Measurements from ENCODE around the gene DCPS. TPM values are rescaled to one million over a fixed set of nuclear protein-coding genes. Genes with fewer than 3 reads are reported as not detected.
"Not testable (repeated sequence)": the region's sequence is repeated elsewhere in the genome, so short reads cannot be mapped to it uniquely, and the experiment has no call there.

DCPS gene, protein sequence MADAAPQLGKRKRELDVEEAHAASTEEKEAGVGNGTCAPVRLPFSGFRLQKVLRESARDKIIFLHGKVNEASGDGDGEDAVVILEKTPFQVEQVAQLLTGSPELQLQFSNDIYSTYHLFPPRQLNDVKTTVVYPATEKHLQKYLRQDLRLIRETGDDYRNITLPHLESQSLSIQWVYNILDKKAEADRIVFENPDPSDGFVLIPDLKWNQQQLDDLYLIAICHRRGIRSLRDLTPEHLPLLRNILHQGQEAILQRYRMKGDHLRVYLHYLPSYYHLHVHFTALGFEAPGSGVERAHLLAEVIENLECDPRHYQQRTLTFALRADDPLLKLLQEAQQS
- total RNA-seq (2014; rRNA removed) = 30.1 and 30.8 TPM in 2 replicates
- polyA plus RNA-seq (2012) = 26.2 TPM

- peak; percentile 85 for DNase-seq (ENCODE audit: low read depth)
Observed at GRCh38 chr11:126303623-126304456, at the start of gene DCPS. TSS of gene DCPS (plus strand) at chr11:126304060. CDS start at chr11:126304081, 21 bp downstream.

GRCh38 chr11:126254819-126255218, 49.0 kb upstream of the DCPS start:
- no peak for DNase-seq (ENCODE audit: low read depth)

DNA sequence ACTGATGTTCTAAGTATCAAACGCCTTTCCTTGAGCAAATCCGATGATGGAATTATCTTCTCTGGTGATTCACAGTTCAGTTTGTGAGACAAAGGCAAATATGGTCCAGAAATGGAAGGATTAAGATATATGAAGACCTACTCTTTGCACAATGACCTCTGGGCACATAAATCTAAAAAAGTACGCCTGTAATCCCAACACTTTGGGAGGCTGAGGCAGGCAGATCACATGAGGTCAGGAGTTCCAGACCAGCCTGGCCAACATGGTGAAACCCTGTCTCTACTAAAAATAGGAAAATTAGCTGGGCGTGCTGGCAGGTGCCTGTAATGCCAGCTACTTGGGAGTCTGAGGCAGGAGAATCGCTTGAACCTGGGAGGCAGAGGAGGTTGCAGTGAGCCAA, 48.4 kb upstream of the DCPS start:
- not testable (repeated sequence) for DNase-seq (ENCODE audit: low read depth)

DNA sequence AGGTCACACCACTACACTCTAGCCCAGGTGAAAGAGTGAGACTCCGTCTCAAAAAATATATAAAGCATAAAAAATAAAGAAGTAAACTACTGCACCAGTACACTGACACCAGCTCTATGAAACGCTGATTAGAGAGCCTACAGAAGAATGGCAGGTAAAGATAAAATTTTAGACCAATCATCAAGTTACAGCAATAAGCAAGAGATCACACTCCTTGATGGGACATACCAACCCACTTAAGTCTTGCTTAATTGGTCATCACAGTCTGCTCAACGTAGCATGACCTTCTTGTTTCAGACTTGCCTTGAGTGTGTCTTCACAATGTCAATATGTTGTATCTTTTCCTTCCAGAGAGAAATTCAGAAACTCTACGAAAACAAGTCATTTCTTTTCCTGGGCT, 47.6 kb upstream of the DCPS start:
- DNase-seq (ENCODE audit: low read depth) = no peak

- no peak for DNase-seq (ENCODE audit: low read depth)
Observed at GRCh38 chr11:126257144-126257543, 46.7 kb upstream of the DCPS start.

DNA sequence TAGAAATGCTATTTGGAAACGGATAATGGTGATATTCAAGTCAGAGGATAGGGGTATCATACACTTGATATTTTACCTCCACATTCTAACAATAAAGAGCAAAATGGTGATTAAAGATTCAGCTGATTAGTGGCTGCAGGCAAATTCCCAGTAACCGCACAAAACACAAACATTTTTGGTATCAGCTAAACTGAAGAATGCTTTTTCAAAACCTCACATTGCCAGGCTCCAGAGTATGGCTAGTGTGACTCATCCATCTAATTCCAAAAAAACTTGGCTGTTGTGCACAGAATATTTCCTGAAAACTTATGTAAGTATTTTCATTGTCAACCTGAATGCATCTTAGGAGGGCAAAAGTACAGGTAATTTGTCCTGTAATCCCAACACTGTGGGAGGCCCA, 46.1 kb upstream of the DCPS start:
- DNase-seq (ENCODE audit: low read depth) = peak; percentile 30

- no peak for DNase-seq (ENCODE audit: low read depth)
Observed at GRCh38 chr11:126262216-126262615, 41.6 kb upstream of the DCPS start.

DNA sequence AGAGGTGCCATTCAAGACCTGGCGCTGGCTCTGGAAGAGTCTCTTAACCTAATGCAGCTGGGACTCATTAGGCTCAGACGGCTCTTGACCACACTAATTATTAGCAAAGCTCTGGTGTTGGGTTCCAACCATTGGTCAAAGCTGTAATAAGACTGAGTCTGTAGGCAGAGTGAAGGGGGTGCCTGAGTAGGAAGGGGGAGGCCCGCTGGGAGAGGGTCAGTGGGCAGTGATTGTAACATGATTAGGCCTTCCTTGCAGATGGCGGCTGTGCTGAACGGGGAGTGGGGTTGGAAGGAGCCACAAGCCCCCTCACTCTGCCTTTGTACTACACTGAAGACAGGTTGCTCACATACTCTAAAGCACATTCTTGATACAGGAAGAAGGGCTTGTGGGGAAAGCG, 40.4 kb upstream of the DCPS start:
- no peak for DNase-seq (ENCODE audit: low read depth)

DNA sequence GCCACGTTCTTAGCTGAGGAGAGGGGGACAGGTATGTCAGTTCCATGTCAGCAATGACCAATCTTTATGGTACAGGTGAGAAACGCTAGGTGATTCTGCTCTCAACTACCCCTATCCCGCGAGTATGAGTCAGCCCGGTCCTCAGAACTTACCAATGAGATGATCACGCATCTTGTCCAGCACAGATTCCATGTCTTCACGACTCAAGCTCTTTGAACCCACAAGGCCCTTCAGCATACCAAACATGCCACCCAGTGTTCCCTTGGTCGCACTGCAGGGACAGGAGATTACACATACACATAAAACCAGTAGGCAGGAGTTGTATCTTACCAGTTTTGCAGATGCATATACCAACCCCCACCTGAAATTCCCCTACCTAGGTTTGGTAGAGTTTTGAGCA, 38.0 kb upstream of the DCPS start:
- DNase-seq (ENCODE audit: low read depth) = no peak

GRCh38 chr11:126267650-126268049, 36.2 kb upstream of the DCPS start:
- DNase-seq (ENCODE audit: low read depth) = no peak

GRCh38 chr11:126268361-126268707, 35.5 kb upstream of the DCPS start:
- DNase-seq (ENCODE audit: low read depth) = no peak

DNA sequence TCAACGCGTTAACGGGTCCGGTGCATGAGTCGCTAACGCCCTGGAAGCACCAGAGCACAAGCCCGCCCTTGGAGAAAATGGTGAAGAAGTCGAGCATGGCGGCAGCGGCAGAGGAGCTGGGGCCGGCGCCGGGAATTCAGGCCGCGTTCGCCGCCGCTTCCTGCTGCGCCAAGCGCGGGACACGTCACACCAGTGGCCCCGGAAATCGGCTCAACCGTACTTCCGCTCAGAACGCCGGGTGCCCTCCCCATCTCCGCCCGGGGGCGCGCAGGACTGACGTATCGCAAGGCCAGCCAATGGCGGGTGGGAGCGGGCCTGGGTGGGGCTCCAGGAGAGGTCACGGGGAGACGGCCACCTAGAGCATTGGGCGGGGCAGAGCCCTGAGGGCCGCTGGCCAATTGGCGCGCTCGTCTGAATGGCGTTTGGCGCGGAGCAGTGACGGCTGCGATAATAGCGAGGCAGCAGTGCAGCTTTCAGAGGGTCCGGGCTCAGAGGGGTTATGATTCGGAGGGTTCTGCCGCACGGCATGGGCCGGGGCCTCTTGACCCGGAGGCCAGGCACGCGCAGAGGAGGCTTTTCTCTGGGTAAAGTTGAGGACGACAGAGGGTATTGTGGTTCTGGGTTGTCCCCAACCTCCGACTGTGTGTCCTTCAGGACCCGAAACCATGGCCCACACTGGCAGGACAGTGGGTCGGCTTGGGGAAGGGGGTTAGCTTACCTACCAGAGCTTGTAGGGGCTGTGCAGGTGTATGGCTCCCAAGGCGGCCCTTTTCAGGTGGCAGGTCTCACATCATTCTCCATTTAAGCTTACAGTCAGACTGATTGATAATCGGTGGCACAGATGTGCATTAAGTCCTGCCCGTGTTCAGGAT, 34.9 kb upstream of the DCPS start, which contains the start of the genes FOXRED1 and SRPRA:
TSS of gene FOXRED1 (plus strand) at position 447 of the 872 bp plus-strand sequence. CDS start at position 500, 53 bp downstream.
TSS of gene SRPRA (minus strand) at position 188 of the 872 bp plus-strand sequence. CDS start at position 97, 91 bp downstream.
- peak; percentile 98 for DNase-seq (ENCODE audit: low read depth)

DNA sequence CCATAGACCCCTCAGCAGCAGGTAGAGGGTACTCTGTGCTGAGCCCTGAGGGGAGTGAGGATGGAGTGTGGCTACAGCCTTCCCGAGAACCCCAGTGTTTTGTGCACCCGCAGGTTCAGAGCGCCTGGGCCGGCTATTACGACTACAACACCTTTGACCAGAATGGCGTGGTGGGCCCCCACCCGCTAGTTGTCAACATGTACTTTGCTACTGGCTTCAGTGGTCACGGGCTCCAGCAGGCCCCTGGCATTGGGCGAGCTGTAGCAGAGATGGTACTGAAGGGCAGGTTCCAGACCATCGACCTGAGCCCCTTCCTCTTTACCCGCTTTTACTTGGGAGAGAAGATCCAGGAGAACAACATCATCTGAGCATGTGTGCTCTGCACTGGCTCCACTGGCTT, 26.5 kb upstream of the DCPS start:
- DNase-seq (ENCODE audit: low read depth) = no peak

DNA sequence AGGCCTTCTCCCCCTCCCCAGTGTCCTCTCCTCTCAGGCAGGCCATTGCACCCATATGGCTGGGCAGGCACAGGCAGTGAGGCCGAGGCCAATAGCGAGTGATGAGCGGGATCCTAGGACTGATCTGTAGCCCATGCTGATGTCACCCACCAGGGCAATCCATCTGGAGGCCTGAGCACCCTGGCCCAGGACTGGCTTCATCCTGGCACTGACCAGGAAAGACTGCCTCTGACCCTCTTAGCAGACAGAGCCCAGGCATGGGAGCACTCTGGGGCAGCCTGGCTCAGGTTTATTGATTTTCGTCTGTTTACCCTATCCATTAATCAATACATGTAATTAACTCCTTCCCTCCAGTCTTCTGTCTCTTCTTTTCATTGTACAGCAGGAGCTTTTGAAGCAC, 26.1 kb upstream of the DCPS start:
- DNase-seq (ENCODE audit: low read depth) = no peak

DNA sequence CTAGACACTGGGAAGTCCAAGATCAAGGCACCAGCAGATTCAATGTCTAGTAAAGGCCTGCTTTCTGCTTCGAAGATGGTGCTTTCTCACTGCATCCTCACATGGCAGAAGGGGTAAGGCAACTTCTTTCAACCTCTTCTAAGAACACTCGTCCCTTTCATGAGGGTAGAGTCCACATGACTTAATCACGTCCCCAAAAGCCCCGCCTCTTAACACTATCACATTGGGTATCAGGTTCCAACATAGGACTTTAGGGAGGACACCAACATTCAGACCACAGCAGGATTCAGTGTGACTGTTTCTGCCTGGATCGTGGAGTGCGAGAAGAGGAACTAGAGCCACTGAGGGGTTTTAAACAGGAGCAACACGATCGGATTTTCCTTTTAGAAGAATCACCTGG, 24.7 kb upstream of the DCPS start:
- DNase-seq (ENCODE audit: low read depth) = no peak

DNA sequence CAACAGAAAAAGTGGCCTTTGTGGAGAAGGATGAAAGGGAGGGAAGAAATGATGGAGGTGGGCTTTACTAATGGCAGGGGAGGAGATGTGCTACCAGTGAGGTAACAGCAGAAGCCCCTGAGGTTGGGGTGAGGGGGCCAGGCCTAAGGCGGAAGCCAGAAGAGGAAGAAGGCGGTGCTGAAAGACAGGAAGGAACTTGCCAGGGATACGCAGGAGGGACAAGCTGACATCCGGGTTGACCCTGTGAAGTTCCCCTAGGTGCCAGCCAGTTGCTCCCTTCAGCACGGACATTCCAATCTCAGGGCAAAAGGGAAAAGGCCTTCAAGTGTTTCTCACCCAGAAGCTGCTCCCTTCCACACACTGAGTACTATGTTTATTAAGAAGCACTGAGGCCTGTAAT, 23.3 kb upstream of the DCPS start:
- no peak for DNase-seq (ENCODE audit: low read depth)

GRCh38 chr11:126281245-126281644, 22.6 kb upstream of the DCPS start:
- no peak for DNase-seq (ENCODE audit: low read depth)

GRCh38 chr11:126281666-126282175, 22.1 kb upstream of the DCPS start:
- DNase-seq (ENCODE audit: low read depth) = no peak

DNA sequence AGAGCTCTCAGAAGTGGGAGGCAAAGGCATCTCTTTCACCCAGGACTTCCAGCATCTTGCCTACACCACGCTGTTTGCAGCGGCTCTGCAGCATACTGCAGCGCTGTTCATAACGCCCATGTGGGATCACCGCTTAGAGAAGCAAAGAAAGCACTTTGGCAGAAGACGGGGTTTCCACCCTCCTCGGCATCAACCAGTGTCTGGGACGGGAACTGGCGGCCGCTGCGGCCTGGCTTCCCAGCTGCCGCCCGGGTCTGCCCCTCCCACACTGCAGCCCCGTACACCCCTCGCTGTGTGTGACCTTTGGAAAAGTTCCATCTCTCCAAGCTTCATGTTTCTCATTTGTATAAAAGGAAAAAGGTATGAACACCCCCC, 21.5 kb upstream of the DCPS start:
- DNase-seq (ENCODE audit: low read depth) = peak; percentile 43

GRCh38 chr11:126282736-126283591, 20.9 kb upstream of the DCPS start, which contains the start of gene TIRAP:
TSS of gene TIRAP (plus strand) at chr11:126283093. CDS start at chr11:126290895, 7,802 bp downstream.
- peak; percentile 42 for DNase-seq (ENCODE audit: low read depth)
